ENCODE data around the gene SLC23A2.
"Not testable (repeated sequence)": the region's sequence is repeated elsewhere in the genome, so short reads cannot be mapped to it uniquely, and the experiment has no call there.

Gene SLC23A2

DNA sequence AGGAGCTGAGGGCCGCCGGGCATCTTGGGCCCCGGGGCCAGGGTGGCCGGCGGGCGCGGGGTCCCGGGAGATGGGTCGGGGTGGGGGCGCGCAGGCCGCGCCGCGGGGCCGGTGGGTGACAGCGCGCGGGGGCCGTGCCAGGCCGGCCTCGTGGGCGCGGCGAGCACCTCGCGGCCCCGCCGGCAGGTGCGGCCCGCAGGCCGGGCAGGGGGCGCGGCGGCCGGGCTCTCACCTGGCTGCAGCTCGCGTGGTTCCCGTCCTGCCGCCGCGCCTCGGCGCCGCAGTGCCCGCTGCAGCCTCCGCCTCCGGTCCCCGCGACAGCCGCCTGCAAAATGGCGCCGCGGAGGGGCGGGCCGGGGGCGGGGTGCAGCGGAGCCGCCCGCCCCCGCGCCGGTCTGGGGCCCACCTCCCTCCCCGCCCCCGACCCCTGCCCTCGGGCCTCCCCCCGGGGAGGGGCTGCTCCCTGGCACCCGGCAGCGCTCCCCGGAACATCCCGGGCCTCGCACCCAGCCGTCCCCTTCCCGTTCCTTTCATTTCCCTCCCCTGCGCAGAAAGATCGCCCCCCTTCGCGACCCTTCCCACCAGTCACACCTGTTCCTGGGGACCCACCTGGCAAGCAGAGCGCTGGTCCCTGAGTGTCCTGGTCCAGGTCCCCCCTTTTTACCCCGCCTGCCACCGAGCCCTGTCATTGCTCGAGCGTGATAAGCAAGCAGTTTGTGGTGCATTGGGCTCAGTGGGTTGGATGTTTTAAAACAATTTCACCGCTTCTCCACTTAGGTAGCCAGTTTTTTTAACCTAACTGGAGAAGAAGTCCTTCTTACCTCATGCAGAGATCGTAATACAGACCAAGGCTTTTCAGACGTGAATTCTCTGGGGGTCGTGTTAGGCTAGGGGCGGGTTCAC, at the start of gene SLC23A2:
Gene SLC23A2 (minus strand): TSS at position 337 of the 903 bp plus-strand sequence. CDS start 68,948 bp downstream, outside the sequence.
- in situ Hi-C loops (cut with MboI; ENCODE audit: low sequenced_read_pairs), result no loop called here

DNA sequence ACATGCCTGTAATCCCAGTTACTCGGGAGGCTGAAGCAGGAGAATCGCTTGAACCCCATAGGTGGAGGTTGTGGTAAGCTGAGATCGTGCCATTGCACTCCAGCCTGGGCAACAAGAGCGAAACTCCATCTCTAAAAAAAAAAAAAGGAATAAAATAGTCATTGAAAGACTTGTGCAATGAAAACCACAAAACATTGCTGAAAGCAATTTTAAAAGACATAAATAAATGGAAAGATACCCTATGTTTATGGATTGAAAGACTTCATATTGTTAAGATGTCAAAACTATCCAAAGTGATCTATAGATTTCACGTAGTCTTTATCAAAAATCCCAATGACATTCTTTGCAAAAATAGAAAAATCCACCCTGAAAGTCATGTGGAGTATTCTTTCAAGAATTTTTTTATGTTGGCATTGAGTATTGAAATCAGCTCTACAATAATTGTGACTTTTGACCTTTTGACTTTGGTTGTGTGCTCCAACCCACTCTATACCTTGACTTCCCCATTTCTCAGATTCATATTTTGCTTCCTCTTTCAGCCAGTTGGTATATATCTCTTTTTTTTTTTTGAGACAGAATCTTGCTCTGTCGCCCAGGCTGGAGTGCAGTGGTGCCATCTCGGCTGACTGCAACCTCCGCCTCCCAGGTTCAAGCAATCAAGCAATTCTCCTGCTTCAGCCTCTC, 45.5 kb upstream of the SLC23A2 start:
- in situ Hi-C loops (cut with MboI; ENCODE audit: low sequenced_read_pairs), result no loop called here

DNA sequence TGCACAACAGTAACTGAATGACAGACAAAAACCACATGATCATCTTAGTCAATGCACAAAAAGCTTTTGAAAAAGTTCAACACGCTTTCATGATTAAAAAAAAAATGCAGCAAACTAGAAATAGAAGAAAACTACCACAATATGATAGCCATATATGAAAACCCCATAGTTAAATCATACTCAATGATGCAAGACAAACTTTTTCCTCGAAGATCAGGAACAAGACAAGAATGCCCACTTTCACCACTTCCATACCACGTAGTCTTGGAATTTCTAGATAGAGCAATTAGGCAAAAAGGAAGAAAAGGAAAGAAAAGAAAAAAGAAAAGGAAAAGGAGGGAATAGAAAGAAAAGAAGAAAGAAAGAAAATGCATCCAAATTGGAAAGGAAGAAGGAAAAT, 44.6 kb upstream of the SLC23A2 start:
- in situ Hi-C loops (cut with MboI; ENCODE audit: low sequenced_read_pairs), result no loop called here

DNA sequence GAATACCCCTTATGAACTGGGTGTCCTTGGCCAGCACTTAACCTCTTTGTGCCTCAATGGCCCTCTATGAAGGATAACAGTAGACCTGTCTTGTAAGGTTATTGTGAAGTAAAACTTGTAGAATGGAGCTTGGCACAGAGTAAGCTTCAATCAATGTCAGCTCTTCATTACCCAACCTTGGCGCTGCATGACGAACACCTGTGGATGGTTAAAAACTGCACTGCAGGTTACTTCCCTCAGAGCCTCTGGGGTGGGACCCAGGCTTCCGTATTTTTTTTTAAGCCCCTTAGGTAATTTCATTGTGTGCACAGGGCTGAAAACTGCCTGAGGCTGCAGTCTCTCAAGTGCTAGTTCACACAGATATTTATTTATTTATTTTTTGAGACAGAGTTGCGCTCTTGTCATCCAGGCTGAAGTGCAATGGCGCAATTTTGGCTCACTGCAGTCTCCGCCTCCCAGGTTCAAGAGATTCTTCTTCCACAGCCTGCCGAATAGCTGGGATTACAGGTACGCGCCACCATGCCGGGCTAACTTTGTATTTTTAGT, 42.8 kb upstream of the SLC23A2 start:
- in situ Hi-C loops (cut with MboI; ENCODE audit: low sequenced_read_pairs), result no loop called here

DNA sequence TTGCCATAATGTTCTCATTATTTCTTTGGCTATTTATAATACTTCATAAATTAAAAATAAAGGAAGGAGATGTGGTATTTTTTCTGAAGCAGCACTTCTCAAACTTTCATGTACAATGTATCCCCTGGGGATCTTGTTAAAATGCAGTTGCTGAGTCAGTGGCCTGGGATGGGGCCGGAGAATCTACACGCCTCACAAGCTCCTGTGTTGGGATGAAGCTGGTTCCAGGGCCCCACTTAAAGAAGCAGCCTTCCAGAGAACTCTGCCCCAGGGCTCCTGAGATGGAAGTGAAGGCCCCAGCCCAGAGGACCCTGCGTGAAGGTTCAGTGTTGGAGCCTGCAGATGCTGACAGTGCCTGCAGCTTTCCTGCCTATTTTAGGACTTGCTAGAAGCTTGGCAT, 40.1 kb upstream of the SLC23A2 start:
- in situ Hi-C loops (cut with MboI; ENCODE audit: low sequenced_read_pairs), result no loop called here

DNA sequence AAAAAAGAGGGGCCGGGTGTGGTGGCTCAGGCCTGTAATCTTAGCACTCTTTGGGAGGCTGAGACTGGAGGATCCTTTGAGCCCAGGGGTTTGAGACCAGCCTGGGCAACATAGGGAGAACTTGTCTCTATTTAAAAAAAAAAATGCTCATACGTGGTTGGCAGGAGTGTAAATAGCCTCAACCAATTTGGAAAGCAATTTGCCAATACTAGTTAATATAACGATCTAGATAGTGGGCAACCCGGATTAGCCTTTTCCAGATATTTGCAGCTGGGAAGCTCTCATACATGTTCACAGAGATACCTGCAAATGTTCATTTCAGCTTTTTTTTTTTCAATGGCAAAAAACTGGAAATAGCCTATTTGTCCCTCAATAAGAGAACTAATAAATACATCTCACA, 39.0 kb upstream of the SLC23A2 start:
- in situ Hi-C loops (cut with MboI; ENCODE audit: low sequenced_read_pairs), result no loop called here

DNA sequence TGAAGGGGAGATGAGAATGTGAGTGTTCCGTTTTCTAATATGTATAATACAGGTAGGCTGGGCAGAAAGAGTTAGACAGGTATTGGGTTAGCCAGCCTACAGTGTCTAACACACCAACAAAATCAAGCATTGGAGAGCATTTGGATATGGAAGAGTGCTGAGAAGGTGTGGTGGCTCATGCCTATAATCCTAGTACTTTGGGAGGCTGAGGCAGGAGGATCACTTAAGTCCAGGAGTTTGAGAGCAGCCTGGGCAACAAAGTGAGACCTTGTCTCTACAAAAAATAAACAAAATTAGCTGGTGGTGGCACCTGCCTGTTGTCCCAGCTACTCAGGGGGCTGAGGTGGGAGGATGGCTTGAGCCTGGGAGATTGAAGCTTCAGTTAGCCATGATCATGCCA, 38.6 kb upstream of the SLC23A2 start:
- in situ Hi-C loops (cut with MboI; ENCODE audit: low sequenced_read_pairs), result no loop called here

DNA sequence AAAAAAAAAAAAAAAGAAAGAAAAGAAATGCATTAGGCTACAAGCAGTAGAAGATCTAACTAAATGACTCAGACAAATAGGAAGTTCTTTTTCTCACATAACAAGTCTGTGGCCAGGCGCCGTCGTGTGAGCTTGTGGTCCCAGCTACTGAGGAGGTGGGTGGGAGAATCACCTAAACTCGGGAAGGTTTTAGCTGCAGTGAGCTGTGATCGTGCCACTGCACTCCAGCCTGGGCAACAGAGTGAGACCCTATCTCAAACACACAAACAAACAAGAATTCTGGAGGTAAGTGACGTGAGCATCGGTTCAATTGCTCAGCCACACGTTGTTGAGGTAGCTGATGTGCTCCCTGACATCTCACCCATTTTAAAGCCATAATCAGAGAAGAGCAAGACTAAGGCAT, 37.9 kb upstream of the SLC23A2 start:
- in situ Hi-C loops (cut with MboI; ENCODE audit: low sequenced_read_pairs), result no loop called here

DNA sequence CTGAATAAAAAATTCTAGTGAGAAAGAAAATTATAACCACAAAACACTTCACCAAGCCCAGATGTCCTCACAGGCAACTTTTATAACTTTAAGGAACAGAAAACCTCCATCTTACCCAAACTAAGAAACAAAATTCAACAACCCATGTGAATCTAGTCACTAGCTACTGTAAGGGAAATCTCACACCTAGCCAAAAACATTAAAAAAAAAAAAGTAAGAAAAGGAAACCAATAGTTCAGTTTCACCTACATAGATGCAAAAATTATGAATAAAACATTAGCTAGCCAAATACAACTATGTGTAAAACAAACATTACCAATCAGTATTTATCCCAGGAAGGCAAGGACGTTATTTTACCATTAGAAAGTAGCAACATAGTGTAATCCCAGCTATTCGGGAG, 35.5 kb upstream of the SLC23A2 start:
- in situ Hi-C loops (cut with MboI; ENCODE audit: low sequenced_read_pairs), result no loop called here

DNA sequence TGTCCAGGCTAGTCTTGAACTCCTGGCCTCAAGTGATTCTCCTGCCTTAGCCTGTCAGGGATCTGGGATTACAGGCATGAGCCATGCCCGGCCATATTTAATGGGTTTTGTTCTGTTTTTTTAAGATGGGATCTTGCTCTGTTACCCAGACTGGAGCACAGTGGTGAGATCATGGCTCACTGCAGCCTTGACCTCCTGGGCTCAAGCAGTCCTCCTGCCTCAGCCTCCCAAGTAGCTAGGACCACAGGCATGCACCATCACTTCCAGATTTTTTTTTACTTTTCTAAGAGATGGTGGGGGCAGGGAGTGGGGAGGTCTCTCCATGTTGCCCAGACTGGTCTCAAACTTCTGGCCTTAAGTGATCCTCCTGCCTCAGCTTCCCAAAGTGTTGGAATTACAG, 34.2 kb upstream of the SLC23A2 start:
- in situ Hi-C loops (cut with MboI; ENCODE audit: low sequenced_read_pairs), result not testable (repeated sequence)

DNA sequence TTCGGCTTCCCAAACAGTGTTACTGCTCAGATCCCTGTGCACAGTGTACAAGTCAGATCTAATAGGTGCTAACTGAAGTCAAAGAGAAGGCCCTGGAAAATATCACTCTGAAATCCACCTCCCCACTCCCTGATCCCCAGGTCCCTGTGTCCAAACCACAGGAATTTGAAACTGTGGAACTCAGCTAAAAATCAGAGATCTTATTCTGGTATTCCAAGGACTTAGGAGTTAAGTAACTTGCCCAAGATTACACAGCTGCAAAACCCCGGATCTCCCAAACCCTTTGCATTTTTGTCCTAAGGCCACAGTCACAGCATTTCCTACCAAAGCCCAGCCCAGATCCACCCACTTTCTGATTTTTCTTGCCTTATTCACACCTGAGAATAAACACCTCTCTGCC, 32.3 kb upstream of the SLC23A2 start:
- in situ Hi-C loops (cut with MboI; ENCODE audit: low sequenced_read_pairs), result no loop called here

DNA sequence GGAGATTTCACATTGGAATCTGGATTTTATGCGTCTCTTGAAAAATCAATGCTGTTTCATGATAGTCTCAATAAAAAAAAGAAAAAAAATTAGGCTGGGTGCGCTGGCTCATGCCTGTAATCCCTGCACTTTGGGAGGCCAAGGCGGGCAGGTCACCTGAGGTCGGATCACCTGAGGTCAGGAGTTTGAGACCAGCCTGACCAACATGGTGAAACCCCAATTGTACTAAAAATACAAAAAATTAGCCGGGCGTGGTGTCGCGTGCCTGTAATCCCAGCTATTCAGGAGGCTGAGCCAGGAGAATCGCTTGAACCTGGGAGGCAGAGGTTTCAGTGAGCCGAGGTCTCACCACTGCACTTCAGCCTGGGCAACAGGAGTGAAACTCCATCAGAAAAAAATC, 30.4 kb upstream of the SLC23A2 start:
- in situ Hi-C loops (cut with MboI; ENCODE audit: low sequenced_read_pairs), result not testable (repeated sequence)

DNA sequence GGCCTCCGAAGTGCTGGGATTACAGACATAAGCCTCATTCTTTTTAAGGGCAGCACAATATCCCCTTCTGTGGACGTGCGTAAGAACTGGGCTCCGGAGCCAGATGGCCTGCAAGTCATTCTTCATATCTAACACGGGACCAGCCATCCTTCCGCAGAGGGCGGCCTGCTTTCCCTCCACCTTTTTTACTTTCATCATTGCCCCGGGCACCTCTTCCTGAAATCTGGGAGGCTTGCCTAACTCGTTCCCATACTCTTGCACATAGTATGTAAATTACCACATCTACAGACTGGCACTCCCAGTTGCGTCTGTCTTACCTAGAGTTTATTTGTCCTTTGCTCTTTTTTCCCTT, 29.9 kb upstream of the SLC23A2 start:
- in situ Hi-C loops (cut with MboI; ENCODE audit: low sequenced_read_pairs), result no loop called here

DNA sequence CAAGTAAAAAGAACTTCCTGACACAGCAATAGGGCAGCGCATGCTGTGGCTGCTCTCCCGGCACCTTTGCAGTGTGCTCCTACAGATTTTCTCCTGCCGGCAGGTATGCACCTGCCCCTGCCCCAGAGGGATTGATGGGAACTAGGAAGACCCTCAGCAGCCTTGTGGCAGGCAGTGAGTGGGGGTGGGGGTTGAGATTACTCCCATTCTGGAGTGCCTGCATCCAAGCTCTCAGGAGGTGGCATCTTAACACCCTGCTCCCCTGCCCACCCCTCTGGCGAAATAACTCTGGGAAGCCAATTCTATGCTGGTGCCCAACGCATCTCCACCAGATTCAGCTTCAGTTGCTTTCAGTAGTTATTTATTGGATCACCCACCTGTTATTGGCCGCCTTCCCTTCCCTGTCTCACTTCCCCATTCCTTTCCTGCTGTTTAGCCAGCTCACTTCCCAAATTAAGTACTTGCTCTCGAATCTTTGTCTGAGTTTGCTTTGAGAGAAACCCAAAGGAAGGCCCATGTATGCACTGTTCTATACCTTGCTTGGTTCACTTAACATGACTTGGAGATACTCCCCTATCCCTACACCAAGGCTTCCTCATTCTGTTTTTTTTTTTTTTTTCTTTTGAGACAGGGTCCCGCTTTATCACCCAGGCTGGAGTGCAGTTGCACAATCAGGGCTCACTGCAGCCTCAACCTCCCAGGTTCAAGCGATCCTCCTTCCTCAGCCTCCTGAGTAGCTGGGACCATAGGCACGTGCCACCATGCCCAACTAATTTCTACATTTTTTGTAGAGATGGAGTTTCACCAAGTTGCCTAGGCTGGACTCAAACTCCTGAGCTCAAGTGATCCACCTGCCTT, 29.3 kb upstream of the SLC23A2 start:
- in situ Hi-C loops (cut with MboI; ENCODE audit: low sequenced_read_pairs), result no loop called here

DNA sequence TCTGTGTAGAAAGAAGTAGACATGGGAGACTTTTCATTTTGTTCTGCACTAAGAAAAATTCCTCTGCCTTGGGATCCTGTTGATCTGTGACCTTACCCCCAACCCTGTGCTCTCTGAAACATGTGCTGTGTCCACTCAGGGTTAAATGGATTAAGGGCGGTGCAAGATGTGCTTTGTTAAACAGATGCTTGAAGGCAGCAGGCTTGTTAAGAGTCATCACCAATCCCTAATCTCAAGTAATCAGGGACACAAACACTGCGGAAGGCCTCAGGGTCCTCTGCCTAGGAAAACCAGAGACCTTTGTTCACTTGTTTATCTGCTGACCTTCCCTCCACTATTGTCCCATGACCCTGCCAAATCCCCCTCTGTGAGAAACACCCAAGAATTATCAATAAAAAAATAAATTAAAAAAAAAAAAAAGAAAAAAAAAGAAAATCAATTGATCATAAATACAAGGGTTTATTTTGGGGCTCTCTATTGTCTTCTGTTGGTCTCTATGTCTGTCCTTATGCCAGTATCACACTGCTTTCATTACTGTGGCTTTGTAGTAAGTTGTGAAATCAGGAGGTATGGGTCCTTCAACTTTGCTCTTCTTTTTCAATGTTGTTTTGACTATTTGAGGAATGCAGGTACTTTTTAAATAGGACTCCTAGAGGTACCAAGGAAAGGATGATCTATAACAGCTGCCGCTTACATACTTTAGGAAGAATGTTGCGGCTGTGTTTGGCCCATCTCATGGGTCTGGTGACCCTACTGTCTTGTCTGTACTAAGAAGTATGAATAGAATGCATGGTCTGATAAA, 27.1 kb upstream of the SLC23A2 start:
- in situ Hi-C loops (cut with MboI; ENCODE audit: low sequenced_read_pairs), result not testable (repeated sequence)

DNA sequence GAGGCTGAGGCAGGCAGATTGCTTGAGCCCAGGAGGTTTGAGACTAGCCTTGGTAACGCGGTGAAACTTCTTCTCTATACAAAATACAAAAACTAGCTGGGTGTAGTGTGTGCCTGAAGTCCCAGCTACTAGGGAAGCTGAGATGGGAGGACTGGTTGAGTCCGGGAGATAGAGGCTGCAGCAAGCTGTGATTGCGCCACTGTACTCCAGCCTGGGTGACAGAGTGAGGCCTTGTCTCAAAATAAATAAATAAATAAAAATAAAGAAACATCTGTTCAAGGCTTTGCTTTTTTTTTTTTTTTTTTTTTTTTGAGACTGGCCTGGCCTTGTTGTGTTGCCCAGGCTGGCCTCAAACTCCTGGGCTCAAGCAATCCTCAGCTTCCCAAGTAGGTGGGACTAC, 23.7 kb upstream of the SLC23A2 start:
- in situ Hi-C loops (cut with MboI; ENCODE audit: low sequenced_read_pairs), result no loop called here

DNA sequence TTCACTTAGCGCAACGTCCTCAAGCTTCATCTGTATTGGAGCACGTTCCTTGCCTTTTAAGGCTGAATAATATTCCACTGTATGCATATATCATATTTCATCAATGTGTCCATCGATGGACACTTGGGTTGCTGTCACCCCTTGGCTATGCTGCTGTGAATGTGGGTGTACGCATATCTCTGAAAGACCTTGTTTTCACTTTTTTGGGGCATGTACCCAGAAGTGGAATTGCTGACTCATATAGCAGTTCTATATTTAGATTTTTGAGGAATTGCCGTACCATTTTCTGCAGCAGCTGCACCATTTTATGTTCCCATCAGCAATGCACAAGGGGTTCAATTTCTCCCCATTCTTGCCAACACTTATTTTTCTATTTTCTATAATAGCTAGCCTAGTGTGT, 22.8 kb upstream of the SLC23A2 start:
- in situ Hi-C loops (cut with MboI; ENCODE audit: low sequenced_read_pairs), result no loop called here

DNA sequence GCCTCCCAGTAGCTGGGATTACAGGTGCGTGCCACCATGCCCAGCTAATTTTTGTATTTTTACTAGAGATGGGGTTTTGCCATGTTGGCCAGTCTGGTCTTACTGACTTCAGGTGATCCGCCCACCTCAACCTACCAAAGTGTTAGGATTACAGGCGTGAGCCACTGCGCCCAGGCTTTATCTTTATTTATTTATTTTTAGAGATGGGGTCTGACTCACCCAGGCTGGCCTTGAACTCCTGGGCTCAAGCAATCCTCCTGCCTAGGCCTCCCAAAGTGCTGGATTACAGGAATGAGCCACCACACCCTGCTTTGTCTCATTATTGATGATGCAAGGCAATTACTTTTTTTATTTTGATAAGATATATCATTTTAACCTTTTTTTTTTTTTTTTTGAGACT, 21.9 kb upstream of the SLC23A2 start:
- in situ Hi-C loops (cut with MboI; ENCODE audit: low sequenced_read_pairs), result not testable (repeated sequence)

DNA sequence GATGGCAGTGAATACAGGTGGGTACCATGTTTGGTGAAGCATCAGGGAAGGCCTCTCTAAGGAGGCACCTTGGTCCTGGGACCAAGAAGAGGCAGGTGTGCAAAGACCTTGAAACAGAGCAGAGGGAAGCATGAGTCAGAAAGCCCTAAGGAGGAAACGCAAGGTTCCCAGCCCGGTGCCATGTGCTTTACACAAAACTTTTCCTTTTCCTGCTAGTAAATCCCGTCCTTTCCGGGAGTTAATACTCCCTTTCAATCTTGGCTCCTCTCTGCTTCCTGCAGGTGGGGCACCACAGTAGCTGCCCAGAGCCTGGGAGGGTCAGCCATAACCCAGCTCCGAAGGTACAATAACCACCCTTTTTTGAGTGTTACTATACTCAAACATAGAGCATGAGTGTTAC, 19.4 kb upstream of the SLC23A2 start:
- in situ Hi-C loops (cut with MboI; ENCODE audit: low sequenced_read_pairs), result no loop called here

DNA sequence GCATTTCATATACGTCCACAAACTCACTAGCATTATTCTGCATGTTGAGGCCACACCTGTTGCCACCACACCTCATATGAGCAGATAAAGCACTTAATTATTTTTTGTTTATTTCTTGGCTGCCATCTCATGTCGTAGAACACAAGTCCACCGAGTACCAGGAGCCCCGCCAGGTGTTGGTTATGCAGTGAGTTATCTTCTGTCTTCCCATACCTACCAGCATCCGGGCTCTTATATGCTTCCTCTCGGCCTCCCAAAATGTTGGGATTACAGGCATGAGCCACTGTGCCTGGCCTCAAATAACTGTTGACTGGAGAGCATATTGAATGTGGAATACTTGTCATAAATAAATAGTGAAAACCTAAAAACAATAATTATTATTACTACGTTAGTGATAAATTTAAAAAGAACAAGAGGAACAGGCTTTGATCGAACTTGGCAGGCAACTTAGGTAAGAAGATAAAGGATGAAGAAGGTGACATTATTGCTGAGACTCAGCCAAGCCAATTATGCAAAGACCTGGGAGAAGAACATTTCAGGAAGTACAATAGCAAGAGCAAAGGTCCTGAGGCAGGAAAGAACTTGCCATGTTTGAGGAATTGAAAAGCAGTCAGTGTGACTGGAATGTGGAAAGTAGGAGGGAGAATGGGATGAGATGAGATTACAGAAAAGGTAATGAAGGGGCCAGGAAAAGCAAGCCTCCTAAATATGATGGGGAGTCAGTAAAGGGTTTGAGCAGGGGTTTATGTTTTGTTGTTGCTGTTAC, 12.6 kb upstream of the SLC23A2 start:
- in situ Hi-C loops (cut with MboI; ENCODE audit: low sequenced_read_pairs), result no loop called here
